ENCODE measurements around the gene PPP1R37.

- TF ChIP-seq JUND (IDR thresholded peaks at IDR 0.05), result no peak
- no peak for TF ChIP-seq CTCF (IDR thresholded peaks at IDR 0.05; ENCODE audit: low read depth, low read length, missing input control)
- TF ChIP-seq RAD21 (IDR thresholded peaks at IDR 0.05), result no peak
- TF ChIP-seq HNF4G (IDR thresholded peaks at IDR 0.05), result no peak
- no peak for TF ChIP-seq MAX (IDR thresholded peaks at IDR 0.05)
- no peak for TF ChIP-seq YY1 (IDR thresholded peaks at IDR 0.05)
- no peak for TF ChIP-seq REST (IDR thresholded peaks at IDR 0.05)
- TF ChIP-seq TAF1 (conservative IDR thresholded peaks at IDR 0.05), result no peak
- no peak for TF ChIP-seq FOXA1 (IDR thresholded peaks at IDR 0.05)
- no peak for TF ChIP-seq ZBTB33 (IDR thresholded peaks at IDR 0.05)
- TF ChIP-seq HNF4A (conservative IDR thresholded peaks at IDR 0.05), result no peak
- TF ChIP-seq ATF3 (IDR thresholded peaks at IDR 0.05), result no peak
- TF ChIP-seq RXRA (IDR thresholded peaks at IDR 0.05), result no peak
- TF ChIP-seq NR2F2 (IDR thresholded peaks at IDR 0.05), result no peak
Measured at GRCh38 chr19:45151821-45152503, 59.0 kb downstream of the PPP1R37 start.
